Esophagus mucosa (tissue), 1 donor: ENCODE measurements around the gene EML6. TPM values are rescaled to one million over a fixed set of nuclear protein-coding genes. Genes with fewer than 3 reads are reported as not detected.
"Not testable (repeated sequence)": the region's sequence is repeated elsewhere in the genome, so short reads cannot be mapped to it uniquely, and the experiment has no call there.

ENCODE experiments used
- ATAC-seq: fragments of 200-7000 bp; cut with Tn5 transposase; one replicate; pipeline ENCODE4 v1.9.1; 2020
- total RNA-seq: library from RNA; stranded (reverse); gene quantifications from one replicate; pipeline ENCODE4 v1.2.4, GENCODE V29; 2023
- donor health status: DM: yes; HTN: yes; CAD: no.

EML6 gene
- total RNA-seq, 1 donor from 2014 or later, result 5.2 TPM

GRCh38 chr2:54968561-54969218 is 245.2 kb downstream of the EML6 start:
- no peak for ATAC-seq

- no peak for ATAC-seq
Measured at GRCh38 chr2:54969295-54969939, 246.0 kb downstream of the EML6 start.

- no peak for ATAC-seq
Measured at GRCh38 chr2:54969940-54970338, 246.5 kb downstream of the EML6 start.

- ATAC-seq, result no peak
Measured at GRCh38 chr2:54975175-54975574, 251.7 kb downstream of the EML6 start.

- no peak for ATAC-seq
Measured at GRCh38 chr2:54975598-54976492, 252.4 kb downstream of the EML6 start.

GRCh38 chr2:54977149-54977548 is 253.7 kb downstream of the EML6 start:
- no peak for ATAC-seq

GRCh38 chr2:54979321-54980044 is 256.0 kb downstream of the EML6 start:
- ATAC-seq, result peak; percentile 85

- no peak for ATAC-seq
Measured at GRCh38 chr2:54981385-54981784, 257.9 kb downstream of the EML6 start.

- ATAC-seq, result peak; percentile 73
Measured at GRCh38 chr2:54983345-54984220, 260.1 kb downstream of the EML6 start.

- ATAC-seq, result no peak
Measured at GRCh38 chr2:54984476-54984875, 261.0 kb downstream of the EML6 start.

GRCh38 chr2:54986264-54986663 is 262.8 kb downstream of the EML6 start:
- ATAC-seq, result no peak

GRCh38 chr2:54988612-54989011 is 265.1 kb downstream of the EML6 start:
- no peak for ATAC-seq

GRCh38 chr2:54990694-54991093 is 267.2 kb downstream of the EML6 start:
- ATAC-seq, result not testable (repeated sequence)

GRCh38 chr2:54995553-54995952 is 272.1 kb downstream of the EML6 start:
- no peak for ATAC-seq

- no peak for ATAC-seq
Measured at GRCh38 chr2:54997826-54998225, 274.4 kb downstream of the EML6 start.

- ATAC-seq, result peak; percentile 42
Measured at GRCh38 chr2:54999182-54999581, 275.7 kb downstream of the EML6 start.

- ATAC-seq, result no peak
Measured at GRCh38 chr2:55000341-55000740, 276.9 kb downstream of the EML6 start.

- ATAC-seq, result no peak
Measured at GRCh38 chr2:55001716-55002115, 278.3 kb downstream of the EML6 start.

- no peak for ATAC-seq
Measured at GRCh38 chr2:55003706-55004639, 280.5 kb downstream of the EML6 start.

- no peak for ATAC-seq
Measured at GRCh38 chr2:55006306-55006705, 282.8 kb downstream of the EML6 start.
